ENCODE data around the gene NPAS3. TPM values are rescaled to one million over a fixed set of nuclear protein-coding genes. Genes with fewer than 3 reads are reported as not detected.

The NPAS3 gene
- 14.6 and 15.9 TPM in 2 replicates for polyA plus RNA-seq

DNA sequence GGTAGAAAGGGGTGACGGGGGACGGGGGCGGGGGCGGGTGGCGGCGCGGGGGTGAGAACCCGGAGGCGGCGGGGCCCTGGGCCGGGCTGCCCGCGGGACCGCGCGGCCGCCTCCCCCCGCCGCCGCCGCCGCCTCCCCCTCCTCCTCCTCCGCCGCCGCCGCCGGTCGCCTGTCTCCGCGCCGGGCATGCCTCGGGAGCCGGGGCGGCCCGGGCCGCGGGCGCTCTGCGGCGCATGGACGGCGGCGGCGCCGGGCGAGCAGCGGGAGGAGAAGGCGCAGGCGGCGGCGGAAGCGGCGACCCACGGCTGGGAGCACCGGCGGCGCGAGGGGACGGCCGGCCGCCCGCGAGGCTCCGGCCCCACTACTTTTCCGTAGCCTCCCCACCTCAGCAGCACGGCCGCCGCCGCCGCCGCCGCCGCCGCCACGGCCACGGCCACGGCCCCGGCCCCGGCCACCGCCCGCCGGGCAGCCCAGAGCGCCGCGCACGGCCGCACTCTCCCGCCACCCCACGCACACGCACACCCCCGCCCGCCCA lies at the start of gene NPAS3:
Gene NPAS3 (plus strand): TSS at position 161 of the 535 bp plus-strand sequence.

Data from Purkinje cell (primary cell).